Measurements from ENCODE around the gene SETD2. TPM values are rescaled to one million over a fixed set of nuclear protein-coding genes. Genes with fewer than 3 reads are reported as not detected.

Gene SETD2
- total and polyA plus RNA-seq, 2 experiments from 2014 or later: 11.9 to 37.8 TPM

GRCh38 chr3:46992231-46992630, 171.7 kb downstream of the SETD2 start:
- DNase-seq (ENCODE audit: low spot score): no peak
- no peak overlapping the region for H2AFZ ChIP-seq
- no peaks in the 10 kb centered on the region for H3K9me2 ChIP-seq (replicated peaks; ENCODE audit: insufficient read depth)
- H3K79me2 ChIP-seq: no peaks in the 10 kb centered on the region
- H3K4me1 ChIP-seq (ENCODE audit: insufficient read depth): peaks cover 12% of the 10 kb centered on the region
- H3K9me3 ChIP-seq (ENCODE audit: low read depth): no peaks in the 10 kb centered on the region
- H3K27ac ChIP-seq: no peak overlapping the region
- H3K27me3 ChIP-seq: no peaks in the 10 kb centered on the region
- H3K36me3 ChIP-seq (replicated peaks; ENCODE audit: insufficient read depth, low read depth): no peaks in the 10 kb centered on the region
- TF ChIP-seq, protein P1, sequence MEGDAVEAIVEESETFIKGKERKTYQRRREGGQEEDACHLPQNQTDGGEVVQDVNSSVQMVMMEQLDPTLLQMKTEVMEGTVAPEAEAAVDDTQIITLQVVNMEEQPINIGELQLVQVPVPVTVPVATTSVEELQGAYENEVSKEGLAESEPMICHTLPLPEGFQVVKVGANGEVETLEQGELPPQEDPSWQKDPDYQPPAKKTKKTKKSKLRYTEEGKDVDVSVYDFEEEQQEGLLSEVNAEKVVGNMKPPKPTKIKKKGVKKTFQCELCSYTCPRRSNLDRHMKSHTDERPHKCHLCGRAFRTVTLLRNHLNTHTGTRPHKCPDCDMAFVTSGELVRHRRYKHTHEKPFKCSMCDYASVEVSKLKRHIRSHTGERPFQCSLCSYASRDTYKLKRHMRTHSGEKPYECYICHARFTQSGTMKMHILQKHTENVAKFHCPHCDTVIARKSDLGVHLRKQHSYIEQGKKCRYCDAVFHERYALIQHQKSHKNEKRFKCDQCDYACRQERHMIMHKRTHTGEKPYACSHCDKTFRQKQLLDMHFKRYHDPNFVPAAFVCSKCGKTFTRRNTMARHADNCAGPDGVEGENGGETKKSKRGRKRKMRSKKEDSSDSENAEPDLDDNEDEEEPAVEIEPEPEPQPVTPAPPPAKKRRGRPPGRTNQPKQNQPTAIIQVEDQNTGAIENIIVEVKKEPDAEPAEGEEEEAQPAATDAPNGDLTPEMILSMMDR (IDR thresholded peaks at IDR 0.05; ENCODE audit: poor library complexity): no peak
- TF ChIP-seq EZH2 (IDR thresholded peaks at IDR 0.05; ENCODE audit: borderline replicate concordance) (no peak), EZH2phosphoT487 (IDR thresholded peaks at IDR 0.05; ENCODE audit: low read depth, severe bottlenecking, unreplicated experiment) (no peak)
- WGBS (ENCODE audit: low lambda C conversion rate, missing lambda C conversion rate): 98% methylated on average over 9 of the region's 9 CpGs
- no peak overlapping the region for H3K4me3 ChIP-seq
- no peaks in the 10 kb centered on the region for H4K20me1 ChIP-seq (ENCODE audit: insufficient read depth, poor library complexity, severe bottlenecking)
- H3K4me2 ChIP-seq: no peak overlapping the region

- no peak for DNase-seq (ENCODE audit: low spot score)
- Histone ChIP-seq H3K4me3 (no peak overlapping the region), H3K27me3 (no peaks in the 10 kb centered on the region), H3K36me3 (replicated peaks; ENCODE audit: insufficient read depth, low read depth) (no peaks in the 10 kb centered on the region), H3K79me2 (no peaks in the 10 kb centered on the region), H3K27ac (no peak overlapping the region), H2AFZ (no peak overlapping the region), H3K9me3 (ENCODE audit: low read depth) (no peaks in the 10 kb centered on the region), H3K9me2 (replicated peaks; ENCODE audit: insufficient read depth) (no peaks in the 10 kb centered on the region), H3K4me1 (ENCODE audit: insufficient read depth) (peaks cover 14% of the 10 kb centered on the region), H3K4me2 (no peak overlapping the region), H4K20me1 (ENCODE audit: insufficient read depth, poor library complexity, severe bottlenecking) (no peaks in the 10 kb centered on the region)
- TF ChIP-seq, protein P1 (IDR thresholded peaks at IDR 0.05; ENCODE audit: poor library complexity): no peak
- TF ChIP-seq EZH2phosphoT487 (IDR thresholded peaks at IDR 0.05; ENCODE audit: low read depth, severe bottlenecking, unreplicated experiment): no peak
- no peak for TF ChIP-seq EZH2 (IDR thresholded peaks at IDR 0.05; ENCODE audit: borderline replicate concordance)
- 92% methylated on average over 16 of the region's 16 CpGs for WGBS (ENCODE audit: low lambda C conversion rate, missing lambda C conversion rate)
Measured at GRCh38 chr3:46991406-46992165, 172.3 kb downstream of the SETD2 start.

GRCh38 chr3:46990573-46991374, 173.1 kb downstream of the SETD2 start:
- Histone ChIP-seq H4K20me1 (ENCODE audit: insufficient read depth, poor library complexity, severe bottlenecking) (no peaks in the 10 kb centered on the region), H3K27me3 (no peaks in the 10 kb centered on the region), H3K4me2 (no peak overlapping the region), H3K9me3 (ENCODE audit: low read depth) (no peaks in the 10 kb centered on the region), H3K9me2 (replicated peaks; ENCODE audit: insufficient read depth) (no peaks in the 10 kb centered on the region), H2AFZ (no peak overlapping the region), H3K4me3 (no peak overlapping the region), H3K36me3 (replicated peaks; ENCODE audit: insufficient read depth, low read depth) (no peaks in the 10 kb centered on the region), H3K4me1 (ENCODE audit: insufficient read depth) (peaks cover 16% of the 10 kb centered on the region), H3K27ac (no peak overlapping the region), H3K79me2 (peaks cover 5% of the 10 kb centered on the region)
- no peak for DNase-seq (ENCODE audit: low spot score)
- WGBS (ENCODE audit: low lambda C conversion rate, missing lambda C conversion rate): 87% methylated on average over 11 of the region's 11 CpGs
- TF ChIP-seq EZH2phosphoT487 (IDR thresholded peaks at IDR 0.05; ENCODE audit: low read depth, severe bottlenecking, unreplicated experiment) (no peak), EZH2 (IDR thresholded peaks at IDR 0.05; ENCODE audit: borderline replicate concordance) (no peak)
- TF ChIP-seq, protein P1 (IDR thresholded peaks at IDR 0.05; ENCODE audit: poor library complexity): no peak
